GM18517 (cell line): ENCODE data around the gene TNFAIP8L1.
A peak's percentile ranks its signal among the peaks of the same experiment; 100 is the strongest.

Source experiments
- ATAC-seq: cut with Tn5 transposase; IDR thresholded peaks from one replicate; pipeline ENCODE4 v1.9.1; 2021; ENCODE audit warnings: mild to moderate bottlenecking, moderate library complexity; ENCODE audit not compliant: unreplicated experiment

TNFAIP8L1 gene

DNA sequence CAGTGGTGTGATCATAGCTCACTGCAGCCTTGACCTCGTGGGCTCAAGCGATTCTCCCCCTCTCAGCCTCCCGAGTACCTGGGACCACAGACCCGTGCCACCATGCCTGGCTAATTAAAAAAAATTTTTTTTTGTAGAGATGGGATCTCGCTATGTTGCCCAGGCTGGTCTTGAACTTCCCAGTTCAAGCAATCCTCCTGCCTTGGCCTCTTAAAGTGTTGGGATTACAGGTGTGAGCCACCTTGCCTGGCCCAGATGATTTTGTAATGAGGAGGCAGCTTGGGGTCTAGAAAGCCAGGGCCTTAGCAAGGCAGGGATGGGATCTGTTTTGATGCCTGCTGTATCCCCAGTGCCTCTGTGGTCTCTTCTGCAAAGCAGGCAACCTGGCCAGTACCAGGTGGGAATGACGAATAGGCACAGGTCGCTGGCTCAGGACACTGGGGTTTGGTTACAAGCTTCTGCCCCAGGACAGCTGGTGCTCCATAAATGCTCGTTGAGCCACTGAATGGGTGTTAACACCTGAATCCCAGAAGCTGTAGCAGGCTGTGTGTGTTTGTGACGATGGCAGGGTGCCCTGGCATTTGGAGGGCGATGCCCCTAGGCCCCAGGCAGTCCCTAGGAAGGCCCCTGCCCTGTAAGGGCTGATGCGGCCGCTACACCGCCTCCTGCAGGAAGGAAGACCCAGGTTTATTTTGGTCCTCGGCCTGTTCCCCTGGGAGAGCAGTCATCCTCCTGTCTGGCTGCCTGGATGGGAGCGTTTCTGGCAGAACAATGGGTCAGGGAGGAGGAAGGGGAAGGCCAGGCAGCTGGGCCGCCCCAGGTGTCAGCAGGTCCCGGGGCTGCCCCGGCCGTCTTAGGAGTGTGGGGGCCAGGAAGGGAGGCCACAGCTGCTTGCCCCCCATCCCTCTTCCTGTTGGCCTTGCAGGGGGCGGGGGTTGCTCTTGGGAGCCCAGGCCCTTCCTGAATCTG lies 8.6 kb downstream of the TNFAIP8L1 start:
- no peak for ATAC-seq

DNA sequence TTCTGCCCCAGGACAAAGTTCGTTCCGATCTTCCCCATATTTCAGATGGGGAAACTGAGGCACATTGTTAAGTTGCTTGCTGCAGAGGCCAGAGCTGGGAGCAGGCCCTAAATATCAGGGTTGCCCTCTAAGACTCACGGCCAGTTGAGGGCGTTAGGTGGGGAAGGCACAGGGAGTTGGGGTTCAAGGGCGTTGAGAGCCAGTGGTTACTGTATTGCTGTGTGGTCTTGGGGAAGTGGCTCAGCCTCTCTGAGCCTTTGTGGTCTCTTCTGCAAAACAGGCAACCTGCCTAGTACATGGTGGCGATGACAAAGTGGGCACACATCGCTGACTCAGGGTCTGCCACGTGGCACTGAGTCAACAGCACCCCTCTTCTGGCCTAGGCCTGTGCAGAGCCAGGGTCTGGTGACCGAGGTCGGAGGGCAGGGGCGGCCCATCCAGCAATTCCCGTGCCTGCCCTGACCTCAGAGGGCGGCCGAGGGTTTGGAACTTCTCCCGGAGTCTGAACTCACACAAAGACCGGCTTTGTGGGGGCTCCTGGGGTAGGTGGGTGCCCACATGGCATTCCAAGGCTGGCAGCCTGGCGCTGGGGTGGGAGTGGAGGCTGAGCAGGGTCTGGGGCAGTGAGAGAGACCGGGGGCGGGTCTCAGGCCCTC lies 10.2 kb downstream of the TNFAIP8L1 start:
- ATAC-seq = no peak

DNA sequence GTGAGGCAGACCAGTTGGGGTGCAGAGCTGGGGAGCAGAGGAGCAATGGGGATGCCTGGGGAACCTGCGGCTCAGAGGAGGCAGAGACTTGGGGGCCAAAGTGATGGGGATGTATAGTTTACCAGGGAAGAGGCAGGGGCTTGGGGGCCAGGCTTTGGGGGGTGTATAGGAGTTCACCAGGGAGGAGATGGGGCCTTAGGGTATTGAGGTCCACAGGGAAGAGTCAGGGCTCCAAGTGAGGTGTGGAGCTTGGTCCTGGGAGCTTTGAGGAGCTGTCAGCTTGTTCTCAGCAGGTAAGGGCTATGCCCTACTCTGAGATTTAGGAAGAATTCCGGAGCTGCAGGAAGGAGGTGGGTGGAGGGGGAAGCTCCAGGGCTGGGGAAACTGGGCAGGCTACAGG lies 10.8 kb downstream of the TNFAIP8L1 start:
- no peak for ATAC-seq

DNA sequence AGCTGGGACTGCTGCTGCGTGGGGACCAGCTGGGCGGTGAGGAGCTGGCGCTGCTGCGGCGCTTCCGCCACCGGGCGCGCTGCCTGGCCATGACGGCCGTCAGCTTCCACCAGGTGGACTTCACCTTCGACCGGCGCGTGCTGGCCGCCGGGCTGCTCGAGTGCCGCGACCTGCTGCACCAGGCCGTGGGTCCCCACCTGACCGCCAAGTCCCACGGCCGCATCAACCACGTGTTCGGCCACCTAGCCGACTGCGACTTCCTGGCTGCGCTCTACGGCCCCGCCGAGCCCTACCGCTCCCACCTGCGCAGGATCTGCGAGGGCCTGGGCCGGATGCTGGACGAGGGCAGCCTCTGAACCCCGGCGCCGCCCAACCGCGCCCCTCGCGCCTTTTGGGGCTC lies 12.8 kb downstream of the TNFAIP8L1 start:
- ATAC-seq = no peak

GRCh38 chr19:4653793-4654436 lies 14.6 kb downstream of the TNFAIP8L1 start:
- no peak for ATAC-seq

GRCh38 chr19:4654437-4655361 lies 15.4 kb downstream of the TNFAIP8L1 start:
- ATAC-seq = no peak

GRCh38 chr19:4656102-4656501 lies 16.8 kb downstream of the TNFAIP8L1 start:
- ATAC-seq = no peak

GRCh38 chr19:4657262-4657661 lies 17.9 kb downstream of the TNFAIP8L1 start:
- no peak for ATAC-seq

DNA sequence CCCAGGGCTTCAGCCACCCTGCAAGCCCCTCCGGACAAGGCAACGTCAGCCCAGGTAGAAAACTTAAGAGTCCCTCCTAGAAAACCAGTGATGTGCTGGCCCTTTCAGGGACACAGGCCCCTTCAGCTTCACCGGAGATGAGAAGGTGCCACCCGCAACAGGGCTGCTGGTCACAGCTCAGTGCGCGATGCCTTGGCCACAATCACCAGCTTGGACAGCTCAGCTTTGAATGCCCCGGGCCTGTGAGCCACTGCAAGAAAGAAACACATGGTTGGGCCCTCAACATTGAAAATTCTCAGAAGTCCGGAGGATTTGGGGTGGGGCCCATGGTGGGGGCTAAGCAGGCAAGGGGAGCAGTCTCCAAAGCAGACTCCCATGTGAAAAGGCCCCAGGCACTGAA lies 18.5 kb downstream of the TNFAIP8L1 start:
- no peak for ATAC-seq

DNA sequence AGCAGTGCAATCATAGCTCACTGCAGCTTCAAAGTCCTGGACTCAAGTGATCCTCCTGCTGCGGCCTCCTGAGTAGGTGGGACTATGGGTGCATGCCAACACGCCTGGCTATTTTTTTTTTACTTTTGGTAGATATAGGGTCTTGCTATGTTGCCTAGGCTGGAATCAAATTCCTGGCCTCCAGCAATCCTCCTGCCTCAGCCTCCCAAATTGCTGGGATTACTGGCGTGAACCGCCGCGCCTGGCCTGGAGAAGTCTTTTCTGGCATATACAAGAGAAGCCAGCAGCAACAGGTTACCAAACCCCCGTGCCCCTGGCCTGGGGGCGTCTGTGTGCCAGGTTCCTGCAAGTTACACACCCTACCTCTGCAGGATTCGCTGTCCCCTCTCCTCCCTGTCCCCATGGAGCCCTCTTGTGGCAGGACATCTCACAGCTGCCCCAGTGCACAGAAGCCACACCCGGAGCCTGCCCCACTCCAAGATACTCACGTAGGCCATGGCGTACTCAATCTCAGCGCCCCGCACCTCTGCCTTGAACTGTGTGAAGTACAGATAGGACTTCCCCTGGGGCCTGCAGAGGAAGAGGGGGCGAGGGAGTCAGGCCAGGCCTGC lies 21.0 kb downstream of the TNFAIP8L1 start:
- ATAC-seq = no peak

- no peak for ATAC-seq
Observed at GRCh38 chr19:4660993-4661392, 21.7 kb downstream of the TNFAIP8L1 start.

- ATAC-seq = no peak
Observed at GRCh38 chr19:4662020-4662695, 22.8 kb downstream of the TNFAIP8L1 start.

DNA sequence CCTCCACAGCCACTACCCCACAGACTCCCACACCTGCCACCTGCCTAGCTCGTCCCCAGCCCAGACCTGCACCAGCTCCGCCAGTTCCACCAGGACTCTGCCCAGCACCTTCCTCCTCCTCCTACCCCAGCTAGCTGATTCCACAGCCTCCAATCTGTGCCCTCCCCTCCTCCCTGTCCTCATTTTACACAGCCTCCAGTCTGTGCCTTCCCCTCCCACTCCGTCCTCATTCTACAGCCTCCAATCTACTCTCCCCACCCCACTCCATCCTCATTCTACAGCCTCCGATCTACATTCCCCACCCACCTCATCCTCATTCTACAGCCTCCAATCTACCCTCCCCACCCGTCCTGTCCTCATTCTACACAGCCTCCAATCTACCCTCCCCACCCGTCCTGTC lies 23.5 kb downstream of the TNFAIP8L1 start:
- ATAC-seq = no peak

GRCh38 chr19:4664642-4665041 lies 25.3 kb downstream of the TNFAIP8L1 start:
- ATAC-seq = no peak

- ATAC-seq = peak; percentile 67
Observed at GRCh38 chr19:4669723-4670480, 30.6 kb downstream of the TNFAIP8L1 start, which contains the start of gene MYDGF. Gene MYDGF, minus strand, starts transcription at chr19:4670342. Its CDS starts 8 bp downstream, at chr19:4670334.

GRCh38 chr19:4671185-4671851 lies 32.0 kb downstream of the TNFAIP8L1 start:
- ATAC-seq = no peak

- no peak for ATAC-seq
Observed at GRCh38 chr19:4673216-4673615, 33.9 kb downstream of the TNFAIP8L1 start.

GRCh38 chr19:4673726-4674125 lies 34.4 kb downstream of the TNFAIP8L1 start:
- ATAC-seq = no peak
